ENCODE data around the gene F11R. TPM values are rescaled to one million over a fixed set of nuclear protein-coding genes. Genes with fewer than 3 reads are reported as not detected.

Gene F11R
- total and polyA plus RNA-seq, 10 of the 15 experiments (the other 5 are each of a cell fraction or from before 2014, with no cell fraction given) = 15.3 to 80.9 (median 24.3) TPM

DNA sequence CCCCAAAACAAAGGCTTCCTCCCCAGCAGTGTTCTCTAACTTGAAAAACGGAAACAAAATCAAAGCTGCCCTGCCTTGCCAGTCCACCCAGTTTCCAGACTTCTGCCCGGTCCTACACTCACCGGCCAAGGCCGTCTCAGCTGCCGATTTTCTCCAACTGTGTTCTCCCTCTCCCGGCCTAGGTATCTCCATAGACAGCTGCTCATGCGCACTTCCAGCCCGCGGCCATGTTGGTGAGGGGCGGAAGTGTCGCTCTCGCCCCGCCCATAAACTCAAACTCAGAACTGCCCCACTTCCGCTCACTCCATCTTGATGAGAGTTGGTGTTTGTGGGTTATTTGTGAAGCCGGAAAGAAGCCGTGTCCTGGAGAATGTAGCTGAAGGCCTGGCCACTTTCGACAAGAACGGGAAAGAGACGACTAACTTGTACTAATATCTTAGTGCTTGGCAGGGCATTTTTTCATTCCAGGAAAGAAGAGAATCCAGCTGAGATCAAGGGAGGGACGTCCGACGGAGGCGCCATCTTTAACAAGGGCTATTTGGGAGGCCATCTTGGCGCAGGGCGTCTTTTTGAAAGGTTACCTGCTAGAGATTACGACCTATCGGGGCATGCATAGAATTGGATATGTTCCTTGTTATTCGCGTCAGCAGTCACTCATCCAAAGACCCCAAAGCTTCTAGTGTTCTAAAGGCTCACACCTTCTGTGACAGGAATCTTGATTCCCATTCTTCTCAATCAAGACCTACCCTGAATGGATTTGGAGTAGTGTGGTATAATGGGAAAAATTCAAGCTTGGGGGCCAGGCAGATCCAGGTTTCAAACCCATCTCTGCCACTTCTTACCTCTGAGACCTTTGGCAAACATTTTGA, 25.0 kb upstream of the F11R start, which contains the start of gene USF1 (continued):
- TF ChIP-seq, protein P1, sequence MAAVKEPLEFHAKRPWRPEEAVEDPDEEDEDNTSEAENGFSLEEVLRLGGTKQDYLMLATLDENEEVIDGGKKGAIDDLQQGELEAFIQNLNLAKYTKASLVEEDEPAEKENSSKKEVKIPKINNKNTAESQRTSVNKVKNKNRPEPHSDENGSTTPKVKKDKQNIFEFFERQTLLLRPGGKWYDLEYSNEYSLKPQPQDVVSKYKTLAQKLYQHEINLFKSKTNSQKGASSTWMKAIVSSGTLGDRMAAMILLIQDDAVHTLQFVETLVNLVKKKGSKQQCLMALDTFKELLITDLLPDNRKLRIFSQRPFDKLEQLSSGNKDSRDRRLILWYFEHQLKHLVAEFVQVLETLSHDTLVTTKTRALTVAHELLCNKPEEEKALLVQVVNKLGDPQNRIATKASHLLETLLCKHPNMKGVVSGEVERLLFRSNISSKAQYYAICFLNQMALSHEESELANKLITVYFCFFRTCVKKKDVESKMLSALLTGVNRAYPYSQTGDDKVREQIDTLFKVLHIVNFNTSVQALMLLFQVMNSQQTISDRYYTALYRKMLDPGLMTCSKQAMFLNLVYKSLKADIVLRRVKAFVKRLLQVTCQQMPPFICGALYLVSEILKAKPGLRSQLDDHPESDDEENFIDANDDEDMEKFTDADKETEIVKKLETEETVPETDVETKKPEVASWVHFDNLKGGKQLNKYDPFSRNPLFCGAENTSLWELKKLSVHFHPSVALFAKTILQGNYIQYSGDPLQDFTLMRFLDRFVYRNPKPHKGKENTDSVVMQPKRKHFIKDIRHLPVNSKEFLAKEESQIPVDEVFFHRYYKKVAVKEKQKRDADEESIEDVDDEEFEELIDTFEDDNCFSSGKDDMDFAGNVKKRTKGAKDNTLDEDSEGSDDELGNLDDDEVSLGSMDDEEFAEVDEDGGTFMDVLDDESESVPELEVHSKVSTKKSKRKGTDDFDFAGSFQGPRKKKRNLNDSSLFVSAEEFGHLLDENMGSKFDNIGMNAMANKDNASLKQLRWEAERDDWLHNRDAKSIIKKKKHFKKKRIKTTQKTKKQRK (IDR thresholded peaks at IDR 0.05; ENCODE audit: low read depth, low read length) = no peak
- TF ChIP-seq WRNIP1 (IDR thresholded peaks at IDR 0.05; ENCODE audit: borderline replicate concordance, low read depth, low read length) (peak; percentile 30; the same call in 1 of the 2 replicates), RUNX3 (IDR thresholded peaks at IDR 0.05; ENCODE audit: low read length) (peak; percentile 85), MXI1 (IDR thresholded peaks at IDR 0.05; ENCODE audit: low read depth, low read length) (peak; percentile 28; the same call in 1 of the 2 replicates), ZNF207 (IDR thresholded peaks at IDR 0.05; ENCODE audit: borderline replicate concordance) (no peak), HDAC6 (IDR thresholded peaks at IDR 0.05; ENCODE audit: unreplicated experiment) (peak; percentile 46), SMAD5 (IDR thresholded peaks at IDR 0.05; ENCODE audit: low read depth) (peak; percentile 94), RB1 (IDR thresholded peaks at IDR 0.05; ENCODE audit: borderline replicate concordance) (no peak; the same call in 1 of the 2 replicates), FOS (IDR thresholded peaks at IDR 0.05; ENCODE audit: borderline replicate concordance, extremely low read depth, insufficient read length) (no peak), FOXK2 (IDR thresholded peaks at IDR 0.05) (no peak), PAX5 (IDR thresholded peaks at IDR 0.05; ENCODE audit: borderline replicate concordance, low read depth, low read length) (no peak), CHD4 (IDR thresholded peaks at IDR 0.05) (no peak), ZBED1 (IDR thresholded peaks at IDR 0.05; ENCODE audit: borderline replicate concordance) (peak; percentile 57), POLR2A (IDR thresholded peaks at IDR 0.05; ENCODE audit: low read depth, low read length) (peak; percentile 90), ZNF274 (IDR thresholded peaks at IDR 0.05; ENCODE audit: insufficient read depth, insufficient read length) (no peak), CHD2 (IDR thresholded peaks at IDR 0.05; ENCODE audit: borderline replicate concordance, low read depth, low read length) (no peak), ASH2L (IDR thresholded peaks at IDR 0.05; ENCODE audit: borderline replicate concordance, low read depth) (no peak)
- TF ChIP-seq, protein P2, sequence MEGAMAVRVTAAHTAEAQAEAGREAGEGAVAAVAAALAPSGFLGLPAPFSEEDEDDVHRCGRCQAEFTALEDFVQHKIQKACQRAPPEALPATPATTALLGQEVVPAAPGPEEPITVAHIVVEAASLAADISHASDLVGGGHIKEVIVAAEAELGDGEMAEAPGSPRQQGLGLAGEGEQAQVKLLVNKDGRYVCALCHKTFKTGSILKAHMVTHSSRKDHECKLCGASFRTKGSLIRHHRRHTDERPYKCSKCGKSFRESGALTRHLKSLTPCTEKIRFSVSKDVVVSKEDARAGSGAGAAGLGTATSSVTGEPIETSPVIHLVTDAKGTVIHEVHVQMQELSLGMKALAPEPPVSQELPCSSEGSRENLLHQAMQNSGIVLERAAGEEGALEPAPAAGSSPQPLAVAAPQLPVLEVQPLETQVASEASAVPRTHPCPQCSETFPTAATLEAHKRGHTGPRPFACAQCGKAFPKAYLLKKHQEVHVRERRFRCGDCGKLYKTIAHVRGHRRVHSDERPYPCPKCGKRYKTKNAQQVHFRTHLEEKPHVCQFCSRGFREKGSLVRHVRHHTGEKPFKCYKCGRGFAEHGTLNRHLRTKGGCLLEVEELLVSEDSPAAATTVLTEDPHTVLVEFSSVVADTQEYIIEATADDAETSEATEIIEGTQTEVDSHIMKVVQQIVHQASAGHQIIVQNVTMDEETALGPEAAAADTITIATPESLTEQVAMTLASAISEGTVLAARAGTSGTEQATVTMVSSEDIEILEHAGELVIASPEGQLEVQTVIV (IDR thresholded peaks at IDR 0.05; ENCODE audit: borderline replicate concordance, partially characterized antibody) = peak; percentile 56
- TF ChIP-seq, protein P3, sequence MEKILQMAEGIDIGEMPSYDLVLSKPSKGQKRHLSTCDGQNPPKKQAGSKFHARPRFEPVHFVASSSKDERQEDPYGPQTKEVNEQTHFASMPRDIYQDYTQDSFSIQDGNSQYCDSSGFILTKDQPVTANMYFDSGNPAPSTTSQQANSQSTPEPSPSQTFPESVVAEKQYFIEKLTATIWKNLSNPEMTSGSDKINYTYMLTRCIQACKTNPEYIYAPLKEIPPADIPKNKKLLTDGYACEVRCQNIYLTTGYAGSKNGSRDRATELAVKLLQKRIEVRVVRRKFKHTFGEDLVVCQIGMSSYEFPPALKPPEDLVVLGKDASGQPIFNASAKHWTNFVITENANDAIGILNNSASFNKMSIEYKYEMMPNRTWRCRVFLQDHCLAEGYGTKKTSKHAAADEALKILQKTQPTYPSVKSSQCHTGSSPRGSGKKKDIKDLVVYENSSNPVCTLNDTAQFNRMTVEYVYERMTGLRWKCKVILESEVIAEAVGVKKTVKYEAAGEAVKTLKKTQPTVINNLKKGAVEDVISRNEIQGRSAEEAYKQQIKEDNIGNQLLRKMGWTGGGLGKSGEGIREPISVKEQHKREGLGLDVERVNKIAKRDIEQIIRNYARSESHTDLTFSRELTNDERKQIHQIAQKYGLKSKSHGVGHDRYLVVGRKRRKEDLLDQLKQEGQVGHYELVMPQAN (conservative IDR thresholded peaks at IDR 0.05) = 0 out of 2 replicates have a peak, but pooled peaks have one; percentile 30
- TF ChIP-seq, protein P4, sequence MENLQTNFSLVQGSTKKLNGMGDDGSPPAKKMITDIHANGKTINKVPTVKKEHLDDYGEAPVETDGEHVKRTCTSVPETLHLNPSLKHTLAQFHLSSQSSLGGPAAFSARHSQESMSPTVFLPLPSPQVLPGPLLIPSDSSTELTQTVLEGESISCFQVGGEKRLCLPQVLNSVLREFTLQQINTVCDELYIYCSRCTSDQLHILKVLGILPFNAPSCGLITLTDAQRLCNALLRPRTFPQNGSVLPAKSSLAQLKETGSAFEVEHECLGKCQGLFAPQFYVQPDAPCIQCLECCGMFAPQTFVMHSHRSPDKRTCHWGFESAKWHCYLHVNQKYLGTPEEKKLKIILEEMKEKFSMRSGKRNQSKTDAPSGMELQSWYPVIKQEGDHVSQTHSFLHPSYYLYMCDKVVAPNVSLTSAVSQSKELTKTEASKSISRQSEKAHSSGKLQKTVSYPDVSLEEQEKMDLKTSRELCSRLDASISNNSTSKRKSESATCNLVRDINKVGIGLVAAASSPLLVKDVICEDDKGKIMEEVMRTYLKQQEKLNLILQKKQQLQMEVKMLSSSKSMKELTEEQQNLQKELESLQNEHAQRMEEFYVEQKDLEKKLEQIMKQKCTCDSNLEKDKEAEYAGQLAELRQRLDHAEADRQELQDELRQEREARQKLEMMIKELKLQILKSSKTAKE (IDR thresholded peaks at IDR 0.05; ENCODE audit: low read depth, poor library complexity, severe bottlenecking) = no peak

All from GM12878 (cell line).